ENCODE results near the gene MSI1. TPM values are rescaled to one million over a fixed set of nuclear protein-coding genes. Genes with fewer than 3 reads are reported as not detected.

Gene MSI1
- total RNA-seq, 1 donor: not detected

DNA sequence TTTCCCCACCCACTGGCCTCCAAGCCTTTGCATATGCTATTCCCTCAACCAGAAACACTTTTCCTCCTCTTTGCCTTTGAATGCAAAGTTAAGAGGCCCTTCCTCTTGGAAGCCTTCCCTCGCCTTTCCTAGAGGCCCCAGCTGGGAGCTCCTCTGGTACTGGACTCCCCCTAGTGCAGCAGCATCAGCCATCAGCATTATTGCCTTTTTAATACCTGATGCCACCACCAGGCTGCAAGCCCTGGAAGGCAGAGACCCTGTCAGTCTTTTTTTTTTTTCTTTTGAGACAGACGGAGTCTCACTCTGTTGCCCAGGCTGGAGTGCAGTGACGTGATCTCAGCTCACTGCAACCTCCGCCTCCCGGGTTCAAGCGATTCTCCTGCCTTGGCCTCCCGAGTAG lies 22.3 kb downstream of the MSI1 start:
- DNase-seq (ENCODE audit: low read depth): no peak
- no peak overlapping the region for H3K4me3 ChIP-seq (ENCODE audit: low read depth, low read length)
- TF ChIP-seq, protein P1, sequence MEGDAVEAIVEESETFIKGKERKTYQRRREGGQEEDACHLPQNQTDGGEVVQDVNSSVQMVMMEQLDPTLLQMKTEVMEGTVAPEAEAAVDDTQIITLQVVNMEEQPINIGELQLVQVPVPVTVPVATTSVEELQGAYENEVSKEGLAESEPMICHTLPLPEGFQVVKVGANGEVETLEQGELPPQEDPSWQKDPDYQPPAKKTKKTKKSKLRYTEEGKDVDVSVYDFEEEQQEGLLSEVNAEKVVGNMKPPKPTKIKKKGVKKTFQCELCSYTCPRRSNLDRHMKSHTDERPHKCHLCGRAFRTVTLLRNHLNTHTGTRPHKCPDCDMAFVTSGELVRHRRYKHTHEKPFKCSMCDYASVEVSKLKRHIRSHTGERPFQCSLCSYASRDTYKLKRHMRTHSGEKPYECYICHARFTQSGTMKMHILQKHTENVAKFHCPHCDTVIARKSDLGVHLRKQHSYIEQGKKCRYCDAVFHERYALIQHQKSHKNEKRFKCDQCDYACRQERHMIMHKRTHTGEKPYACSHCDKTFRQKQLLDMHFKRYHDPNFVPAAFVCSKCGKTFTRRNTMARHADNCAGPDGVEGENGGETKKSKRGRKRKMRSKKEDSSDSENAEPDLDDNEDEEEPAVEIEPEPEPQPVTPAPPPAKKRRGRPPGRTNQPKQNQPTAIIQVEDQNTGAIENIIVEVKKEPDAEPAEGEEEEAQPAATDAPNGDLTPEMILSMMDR (IDR thresholded peaks at IDR 0.05; ENCODE audit: insufficient read depth, low read length): no peak

DNA sequence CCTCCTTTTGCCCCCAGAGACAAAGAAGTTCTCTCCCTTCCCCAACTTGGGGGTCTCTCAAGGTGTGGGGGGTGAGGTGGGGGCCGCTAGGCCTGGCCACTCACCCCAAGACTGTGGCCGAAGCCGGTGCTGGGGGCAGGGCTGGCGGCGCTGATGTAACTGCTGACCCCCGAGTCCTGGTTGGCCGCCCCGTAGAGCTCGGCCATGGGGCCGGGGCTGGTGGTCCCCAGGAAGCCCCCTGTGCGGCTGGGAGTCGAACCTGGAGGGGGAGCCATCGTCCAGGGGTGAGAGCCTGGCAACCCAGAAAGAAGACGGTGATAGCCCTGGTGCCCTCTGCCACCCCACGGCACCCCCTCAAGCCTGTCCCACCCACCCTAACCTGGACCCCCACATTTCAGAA lies 22.9 kb downstream of the MSI1 start:
- TF ChIP-seq, protein P1 (IDR thresholded peaks at IDR 0.05; ENCODE audit: insufficient read depth, low read length): no peak
- H3K4me3 ChIP-seq (ENCODE audit: low read depth, low read length): no peak overlapping the region
- DNase-seq (ENCODE audit: low read depth): no peak

DNA sequence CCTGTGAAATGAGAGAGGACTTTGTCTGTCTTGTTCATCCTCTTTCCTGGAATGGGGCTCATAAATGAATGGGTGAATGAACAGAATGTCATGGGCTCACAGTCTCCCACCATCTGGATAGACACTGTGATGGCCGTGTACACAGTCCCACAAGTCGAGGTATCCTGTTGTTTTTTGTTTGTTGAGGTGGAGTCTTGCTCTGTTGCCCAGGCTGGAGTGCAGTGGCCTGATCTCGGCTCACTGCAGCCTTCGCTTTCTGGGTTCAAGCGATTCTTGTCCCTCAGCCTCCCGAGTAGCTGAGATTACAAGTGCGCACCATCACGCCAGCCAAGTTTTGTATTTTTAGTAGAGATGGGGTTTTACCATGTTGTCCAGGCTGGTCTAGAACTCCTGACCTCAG lies 25.3 kb downstream of the MSI1 start:
- no peak for DNase-seq (ENCODE audit: low read depth)
- TF ChIP-seq, protein P1 (IDR thresholded peaks at IDR 0.05; ENCODE audit: insufficient read depth, low read length): no peak
- no peak overlapping the region for H3K4me3 ChIP-seq (ENCODE audit: low read depth, low read length)

DNA sequence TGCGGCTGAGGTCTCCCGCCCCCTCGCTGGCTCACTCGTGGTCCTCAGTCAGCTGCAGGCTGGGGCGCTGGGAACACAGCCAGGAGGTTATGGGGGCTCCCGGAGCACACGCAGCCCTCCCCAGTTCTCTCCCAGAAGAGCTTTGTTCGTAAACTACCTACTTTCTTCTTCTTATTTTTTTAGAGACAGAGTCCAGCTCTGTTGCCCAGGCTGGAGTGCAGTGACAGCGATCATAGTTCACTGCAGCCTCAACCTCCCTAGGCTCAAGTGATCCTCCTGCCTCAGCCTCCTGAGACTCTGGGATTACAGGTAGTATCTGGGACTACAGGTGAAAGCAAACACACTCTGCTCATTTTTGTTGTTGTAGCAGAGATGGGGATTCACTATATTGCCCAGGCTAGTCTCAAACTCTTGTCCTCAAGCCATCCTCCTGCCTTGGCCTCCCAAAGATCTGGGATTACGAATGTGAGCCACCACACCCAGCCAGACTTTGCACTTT lies 25.9 kb downstream of the MSI1 start:
- DNase-seq (ENCODE audit: low read depth): no peak
- no peak overlapping the region for H3K4me3 ChIP-seq (ENCODE audit: low read depth, low read length)
- TF ChIP-seq, protein P1 (IDR thresholded peaks at IDR 0.05; ENCODE audit: insufficient read depth, low read length): no peak

DNA sequence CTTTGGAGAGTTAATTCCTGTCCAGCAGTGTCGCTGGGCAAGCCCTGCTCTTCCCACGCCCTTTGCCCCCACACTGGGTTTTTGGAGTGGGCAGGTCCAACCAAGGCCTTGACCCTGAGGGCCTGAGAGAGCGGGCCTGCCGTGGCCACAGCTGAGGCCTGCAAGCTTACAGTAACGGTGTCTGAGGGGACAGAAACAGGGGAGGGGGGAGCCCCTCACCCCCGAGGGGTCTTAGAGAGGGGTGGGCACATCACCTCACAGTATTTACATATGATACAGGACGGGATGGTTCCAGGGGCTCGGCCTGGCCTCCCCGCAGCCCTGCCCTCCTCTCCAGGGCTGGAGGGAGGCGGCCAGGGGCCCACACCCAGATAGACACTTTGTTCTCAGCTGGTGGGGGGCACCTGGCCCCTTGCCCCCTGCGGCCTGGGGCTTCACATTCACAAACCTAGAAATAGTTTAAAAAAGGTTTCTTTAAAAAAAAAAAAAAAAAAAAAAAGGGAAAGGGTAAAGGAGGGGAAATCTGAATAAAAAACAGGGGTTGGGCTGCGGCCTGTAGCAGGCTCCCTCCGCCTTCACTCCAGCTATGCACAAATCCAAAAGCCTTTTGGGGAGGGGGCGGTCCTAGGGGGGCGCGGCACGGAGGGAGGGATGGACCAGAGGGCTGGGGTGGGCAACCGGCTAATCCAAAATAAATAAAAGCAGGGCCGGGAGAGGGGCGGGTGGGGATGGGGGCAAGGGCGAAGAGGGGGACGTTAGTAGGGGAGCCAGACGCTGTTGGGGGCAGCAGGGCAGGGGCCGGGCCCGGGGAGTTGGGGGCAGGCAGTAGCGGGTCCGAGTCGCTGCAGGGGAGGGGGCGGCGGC lies 26.6 kb downstream of the MSI1 start:
- H3K4me3 ChIP-seq (ENCODE audit: low read depth, low read length): no peak overlapping the region
- DNase-seq (ENCODE audit: low read depth): no peak
- TF ChIP-seq, protein P1 (IDR thresholded peaks at IDR 0.05; ENCODE audit: insufficient read depth, low read length): no peak

DNA sequence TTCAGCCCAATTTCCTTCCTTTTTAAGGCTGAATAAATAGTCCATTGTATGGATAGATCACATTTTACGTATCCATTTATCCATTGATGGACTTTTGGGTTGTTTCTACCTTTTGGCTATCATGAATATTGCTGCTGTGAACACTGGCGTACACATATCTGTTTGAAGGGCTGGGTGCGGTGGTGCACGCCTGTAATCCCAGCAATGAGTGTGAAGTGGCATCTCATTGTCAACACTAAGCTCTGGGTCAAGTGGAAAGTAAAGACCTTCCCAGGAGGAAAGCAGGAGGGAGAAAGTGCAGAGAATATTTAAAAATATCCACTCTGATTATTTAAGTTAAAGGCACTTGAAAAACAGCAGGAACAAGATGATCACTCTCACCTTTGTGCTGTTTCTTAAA lies 29.7 kb downstream of the MSI1 start:
- TF ChIP-seq, protein P1 (IDR thresholded peaks at IDR 0.05; ENCODE audit: insufficient read depth, low read length): no peak
- H3K4me3 ChIP-seq (ENCODE audit: low read depth, low read length): no peak overlapping the region
- DNase-seq (ENCODE audit: low read depth): no peak

All from fibroblast of the aortic adventitia (primary cell).